Stimulated activated CD8-positive, alpha-beta memory T cell treated with anti-CD3 and anti-CD28 coated beads, Interleukin-7, amount 100 ng/mL, for 48 hours (primary cell): ENCODE measurements around the gene PTPRN2.
"Not testable (repeated sequence)": the region's sequence is repeated elsewhere in the genome, so short reads cannot be mapped to it uniquely, and the experiment has no call there.

ENCODE experiments used
- DNase-seq, 2 donors: peaks; one replicate each; pipeline ENCODE4 v3.0.0-alpha.2; 2020; ENCODE audit warnings: low read depth in 1 of 2; ENCODE audit errors: extremely low read depth in 1 of 2

PTPRN2 gene

DNA sequence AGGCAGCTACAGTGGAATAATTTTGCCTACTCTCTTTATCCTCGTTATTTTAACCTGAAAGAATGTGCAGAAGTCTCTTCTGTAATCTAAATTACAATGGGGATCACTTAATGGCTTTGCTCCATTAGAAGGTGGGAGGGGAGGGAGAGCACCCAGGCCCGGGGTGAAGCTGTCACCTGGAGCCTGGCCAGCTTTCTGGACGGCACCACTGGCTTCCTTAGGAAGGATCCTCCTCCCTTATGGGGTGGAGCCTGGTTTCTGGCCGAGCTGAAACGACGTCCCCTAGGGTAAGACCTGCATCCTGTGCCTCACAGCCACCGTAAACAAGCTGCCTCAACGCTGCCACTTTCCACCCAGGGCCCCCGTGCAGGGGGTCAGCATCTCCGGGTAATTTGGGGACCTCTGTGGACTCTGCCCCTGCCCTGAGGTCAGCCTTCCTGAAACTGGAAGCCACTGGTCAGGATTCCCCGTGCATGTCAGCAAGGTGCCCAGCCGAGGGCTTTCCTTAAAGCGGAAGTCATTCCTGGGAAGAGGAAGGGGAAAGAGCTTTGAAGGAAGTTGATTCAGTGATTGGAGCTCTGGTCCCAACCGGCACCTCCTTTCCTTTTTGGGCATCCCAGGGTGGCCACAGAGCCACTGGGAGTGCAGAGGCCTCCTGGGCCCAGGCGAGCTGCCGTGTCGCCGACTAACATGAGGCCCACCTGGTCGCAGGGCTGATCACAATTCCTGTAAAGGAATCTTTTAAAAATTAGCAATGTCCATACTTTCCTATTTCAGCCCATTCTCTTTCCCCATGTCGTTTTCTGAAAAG is 681.8 kb downstream of the PTPRN2 start:
- no peak for DNase-seq

DNA sequence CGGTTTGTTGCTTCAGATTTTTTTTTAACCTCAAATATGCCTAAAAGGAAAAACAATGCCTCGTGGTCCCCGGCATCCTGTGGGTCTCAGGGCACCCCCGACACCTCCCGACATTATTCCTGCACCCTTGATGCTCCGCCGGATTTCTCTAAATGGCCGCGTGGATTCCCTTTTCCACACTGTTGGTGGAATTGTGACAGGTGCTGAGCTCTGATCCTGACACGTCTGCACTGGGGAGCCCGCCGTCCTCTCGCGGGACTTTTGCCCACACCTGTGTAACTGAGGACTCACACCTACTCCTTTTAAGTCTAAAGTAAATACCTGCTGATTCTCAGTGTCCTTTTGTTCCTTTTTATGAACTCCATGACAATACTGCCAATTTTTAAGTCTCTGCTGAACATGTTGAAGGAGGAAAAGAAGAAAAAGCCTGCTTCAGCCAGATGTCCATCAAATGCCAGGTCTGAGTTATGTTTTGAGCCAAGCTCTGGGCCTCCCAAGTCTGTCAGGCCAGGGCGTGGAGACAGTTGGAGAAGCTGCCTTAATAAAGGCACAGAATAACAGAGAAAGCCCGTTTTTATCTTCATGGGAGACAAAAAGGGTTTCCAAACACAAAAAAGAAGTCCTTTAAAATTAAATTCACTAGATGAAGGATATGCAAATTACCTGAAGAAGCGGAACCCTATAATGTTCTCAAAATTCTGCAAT is 682.6 kb downstream of the PTPRN2 start:
- no peak for DNase-seq

GRCh38 chr7:157904211-157904865 is 683.3 kb downstream of the PTPRN2 start:
- DNase-seq = no peak

DNA sequence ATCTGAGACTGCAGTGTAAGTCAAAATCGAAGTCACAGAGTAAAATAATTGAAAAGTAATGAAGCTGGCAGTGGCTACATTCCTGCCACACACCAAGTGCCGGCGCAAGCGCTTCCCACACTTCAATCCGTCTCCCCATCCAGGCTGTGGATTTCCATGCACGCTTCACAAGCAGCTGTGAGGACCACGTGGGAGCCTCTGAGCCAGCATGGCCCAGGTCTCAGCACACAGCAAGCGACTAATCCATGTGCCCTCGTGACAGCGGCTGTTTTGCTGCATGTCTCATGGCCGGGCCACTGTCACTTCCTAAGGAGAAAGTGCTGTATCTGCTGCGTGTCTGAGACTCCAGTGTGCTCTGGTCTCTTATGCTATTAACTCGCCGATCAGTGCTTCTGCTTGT is 683.9 kb downstream of the PTPRN2 start:
- DNase-seq = no peak

DNA sequence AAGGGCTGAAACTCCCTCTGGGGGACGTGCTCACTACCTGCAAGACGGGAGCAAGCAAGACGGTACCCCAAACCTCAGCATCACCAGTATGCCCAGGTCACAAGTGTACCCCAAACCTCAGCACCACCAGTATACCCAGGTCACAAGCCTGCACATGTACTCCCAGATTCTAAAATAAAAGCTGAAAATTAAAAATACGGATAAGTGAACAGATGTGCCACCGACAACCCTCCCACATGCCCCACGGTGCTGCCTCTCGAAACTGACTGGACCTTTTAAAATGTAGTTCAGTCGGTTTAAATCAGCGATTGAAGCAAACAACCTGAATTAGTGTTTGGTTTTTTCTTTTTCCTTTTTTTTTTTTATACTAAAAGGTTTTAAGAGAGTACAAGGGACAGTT is 684.3 kb downstream of the PTPRN2 start:
- DNase-seq = no peak

GRCh38 chr7:157901816-157902610 is 685.6 kb downstream of the PTPRN2 start:
- not testable (repeated sequence) for DNase-seq

DNA sequence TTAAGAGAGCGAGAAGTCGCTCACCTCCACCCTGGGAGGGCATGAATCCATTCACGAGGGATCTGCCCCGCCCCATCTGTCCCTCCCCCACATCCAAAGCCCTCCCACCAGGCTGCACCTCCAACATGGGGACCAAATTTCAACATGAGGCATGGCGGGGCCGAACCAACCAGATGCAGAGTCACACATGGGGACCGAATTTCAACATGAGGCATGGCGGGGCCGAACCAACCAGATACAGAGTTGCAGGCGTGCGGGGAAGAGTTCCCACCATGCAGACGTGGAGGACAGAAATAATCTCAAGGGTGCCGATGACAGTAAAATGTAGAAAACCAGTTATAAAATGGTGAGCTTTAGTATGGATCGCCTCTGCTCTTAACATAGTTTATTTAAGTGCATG is 686.5 kb downstream of the PTPRN2 start:
- DNase-seq = no peak

- DNase-seq = no peak
These were observed 687.1 kb downstream of the PTPRN2 start for GRCh38 chr7:157900556-157900955.

- no peak for DNase-seq
These were observed 687.6 kb downstream of the PTPRN2 start for GRCh38 chr7:157900011-157900410.

GRCh38 chr7:157898802-157899505 is 688.7 kb downstream of the PTPRN2 start:
- DNase-seq = no peak

- no peak for DNase-seq
These were observed 689.4 kb downstream of the PTPRN2 start for GRCh38 chr7:157898261-157898660.

GRCh38 chr7:157897681-157898080 is 689.9 kb downstream of the PTPRN2 start:
- no peak for DNase-seq

DNA sequence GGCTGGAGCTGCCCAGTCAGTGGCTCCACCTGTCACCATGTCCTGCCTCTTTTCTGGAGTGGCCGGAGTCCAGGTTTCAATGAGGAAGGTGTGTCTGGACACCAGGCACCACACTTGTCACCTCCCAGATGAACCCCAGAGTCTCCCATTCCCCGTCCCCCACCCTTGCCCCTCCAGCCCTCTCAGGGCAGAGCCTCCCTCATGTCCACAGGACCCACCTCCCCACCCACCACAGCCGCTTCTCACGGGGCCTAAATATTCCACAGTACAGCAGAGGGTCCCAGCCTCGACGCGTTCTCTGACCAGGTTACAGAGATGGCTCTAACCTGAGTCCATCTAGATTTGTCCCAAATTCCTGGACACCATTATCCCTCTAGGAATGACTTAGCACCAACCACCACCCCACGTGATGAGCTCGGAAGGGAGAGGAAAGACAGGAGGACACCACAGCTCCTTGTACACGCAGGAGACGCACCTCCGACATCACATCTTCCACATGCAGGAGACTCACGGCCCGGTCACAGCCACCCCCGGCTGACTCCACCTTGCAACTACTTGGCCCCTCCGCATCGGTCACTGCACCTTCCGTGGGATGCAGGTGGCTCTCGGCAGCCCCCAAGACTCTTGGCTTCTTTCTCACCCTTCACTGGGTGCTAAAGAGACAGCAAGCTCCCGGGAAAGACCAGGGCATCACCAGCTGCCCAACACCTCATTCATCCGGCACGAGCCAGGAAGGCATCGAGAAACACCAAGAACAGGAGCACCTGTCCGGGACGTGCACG is 690.7 kb downstream of the PTPRN2 start:
- no peak for DNase-seq

- DNase-seq = not testable (repeated sequence)
These were observed 691.3 kb downstream of the PTPRN2 start for GRCh38 chr7:157896376-157896675.

- no peak for DNase-seq
These were observed 691.9 kb downstream of the PTPRN2 start for GRCh38 chr7:157895520-157896375.

- DNase-seq = not testable (repeated sequence)
These were observed 692.5 kb downstream of the PTPRN2 start for GRCh38 chr7:157895098-157895497.

- no peak for DNase-seq
These were observed 694.0 kb downstream of the PTPRN2 start for GRCh38 chr7:157893535-157894044.

DNA sequence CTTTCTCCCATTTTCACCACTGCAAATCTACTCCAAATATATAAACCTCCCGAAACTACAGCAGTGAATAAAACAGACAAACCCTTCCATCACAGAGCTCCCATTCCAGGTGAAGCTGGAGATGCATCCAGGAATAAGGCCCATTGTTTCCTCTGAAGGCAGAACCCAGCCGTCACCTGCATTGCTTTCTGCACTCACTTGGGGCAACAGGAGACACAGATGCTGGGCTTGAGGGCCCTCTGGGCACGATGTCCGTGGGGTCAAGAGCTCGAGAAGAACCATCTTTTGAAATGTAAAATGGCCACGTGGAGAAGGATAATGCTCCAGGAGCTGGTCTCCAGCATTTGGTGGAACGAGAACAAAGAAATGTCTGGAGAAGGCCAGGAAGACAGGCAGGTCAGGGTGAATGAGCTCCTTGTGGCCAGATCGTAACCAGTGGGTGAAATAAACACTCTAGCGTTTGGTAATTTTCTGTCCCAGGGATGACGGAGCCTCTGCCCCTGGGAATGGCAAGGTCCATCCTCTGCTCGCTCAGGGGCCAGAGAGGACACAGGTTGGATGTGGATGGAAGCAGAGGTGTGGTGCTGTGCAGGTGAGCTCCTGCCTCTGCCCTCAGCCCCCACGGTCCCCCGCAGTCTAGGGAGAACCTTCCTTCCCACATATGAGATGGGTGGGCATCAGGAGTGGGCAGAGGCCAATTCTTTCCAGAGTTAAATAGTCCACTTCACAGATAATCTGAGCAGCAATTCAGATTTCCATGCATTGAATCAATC is 694.7 kb downstream of the PTPRN2 start:
- no peak for DNase-seq
